Astrocyte (in vitro differentiated cells and primary cell): Measurements from ENCODE around the gene BUB1.

Experiments used
- CTCF ChIP-seq: IDR thresholded peaks from 2 replicates; pipeline ENCODE4 v1.5.1; 2011; ENCODE audit warnings: low read depth, mild to moderate bottlenecking, inconsistent platforms, low read length, moderate library complexity; ENCODE audit not compliant: insufficient read depth
- EZH2 ChIP-seq: IDR thresholded peaks from 2 replicates; pipeline ENCODE4 v1.6.1; 2012; ENCODE audit warnings: mild to moderate bottlenecking, low read length, inconsistent platforms; ENCODE audit not compliant: insufficient read depth

GRCh38 chr2:110707386-110707965, 29.6 kb upstream of the BUB1 start:
- no peak for TF ChIP-seq CTCF
- no peak for TF ChIP-seq EZH2
